Mesenchymal stem cell (in vitro differentiated cells and primary cell): Measurements from ENCODE around the gene FBRSL1.

Experiments used
- DNase-seq: peaks from one replicate; pipeline ENCODE4 v3.0.0-alpha.2; 2013
- H2AFZ ChIP-seq: one replicate; pipeline ENCODE4 v1.6.1; 2013; ENCODE audit warnings: low read depth, mild to moderate bottlenecking, control low read depth, inconsistent platforms, low read length, moderate library complexity
- H2AK5ac ChIP-seq: 2 replicates; pipeline ENCODE4 v1.6.1; 2013; ENCODE audit warnings: low read length, moderate library complexity, mild to moderate bottlenecking, inconsistent platforms; ENCODE audit not compliant: severe bottlenecking
- H2BK120ac ChIP-seq: one replicate; pipeline ENCODE4 v1.6.1; 2013; ENCODE audit warnings: low read depth, mild to moderate bottlenecking, inconsistent platforms, low read length, moderate library complexity
- H2BK12ac ChIP-seq, 2 experiments: one replicate each; pipeline ENCODE4 v1.6.1; 2013; ENCODE audit warnings: inconsistent platforms in 2 of 2, low read length in 2 of 2, mild to moderate bottlenecking in 2 of 2, moderate library complexity in 2 of 2, control low read depth in 1 of 2
- H2BK15ac ChIP-seq: one replicate; pipeline ENCODE4 v1.6.1; 2013; ENCODE audit warnings: mild to moderate bottlenecking, low read depth, inconsistent platforms; ENCODE audit not compliant: poor library complexity, severe bottlenecking
- H2BK5ac ChIP-seq: 2 replicates; pipeline ENCODE4 v1.6.1; 2013; ENCODE audit warnings: low read depth, mild to moderate bottlenecking, low read length, control low read depth, inconsistent platforms; ENCODE audit not compliant: poor library complexity, severe bottlenecking
- H3K14ac ChIP-seq, 2 experiments: one replicate each; pipeline ENCODE4 v1.6.1; 2013; ENCODE audit warnings: inconsistent platforms in 2 of 2, low read length in 2 of 2, control low read depth in 1 of 2, mild to moderate bottlenecking in 1 of 2, moderate library complexity in 1 of 2
- H3K18ac ChIP-seq, 2 experiments: one replicate each; pipeline ENCODE4 v1.6.1; 2013; ENCODE audit warnings: inconsistent platforms in 2 of 2, low read length in 2 of 2, control low read depth in 1 of 2, low read depth in 1 of 2, mild to moderate bottlenecking in 1 of 2
- H3K23ac ChIP-seq, 2 experiments: one replicate each; pipeline ENCODE4 v1.6.1; 2013; ENCODE audit warnings: inconsistent platforms in 2 of 2, low read length in 2 of 2, mild to moderate bottlenecking in 2 of 2, moderate library complexity in 2 of 2, control low read depth in 1 of 2
- H3K27ac ChIP-seq: 2 replicates; pipeline ENCODE4 v1.5.1; 2013; ENCODE audit warnings: mild to moderate bottlenecking, moderate library complexity, low read length, control low read depth, inconsistent platforms; ENCODE audit not compliant: poor library complexity, severe bottlenecking
- H3K27me3 ChIP-seq, 2 experiments: 2 replicates each; pipeline versions ENCODE4 v1.6.1 to v1.7.0; 2013; ENCODE audit warnings: low read length in 2 of 2, mild to moderate bottlenecking in 2 of 2, moderate library complexity in 2 of 2, control low read depth in 1 of 2, inconsistent platforms in 1 of 2; ENCODE audit not compliant: control insufficient read depth in 1 of 2, insufficient read depth in 1 of 2
- H3K36me3 ChIP-seq, 2 experiments: 2 replicates each; pipeline versions ENCODE4 v1.6.1 to v1.7.0; 2013; ENCODE audit warnings: low read length in 2 of 2, control low read depth in 1 of 2, inconsistent platforms in 1 of 2, low read depth in 1 of 2, mild to moderate bottlenecking in 1 of 2; ENCODE audit not compliant: insufficient read depth in 2 of 2, control insufficient read depth in 1 of 2
- H3K4ac ChIP-seq, 2 experiments: one replicate each; pipeline ENCODE4 v1.6.1; 2013; ENCODE audit warnings: inconsistent platforms in 2 of 2, low read length in 2 of 2, mild to moderate bottlenecking in 2 of 2, moderate library complexity in 2 of 2, control low read depth in 1 of 2, low read depth in 1 of 2
- H3K4me1 ChIP-seq: 2 replicates; pipeline ENCODE4 v1.6.1; 2013; ENCODE audit warnings: low read depth, low read length, control low read depth; ENCODE audit not compliant: control insufficient read depth, insufficient read depth
- H3K4me2 ChIP-seq: 2 replicates; pipeline ENCODE4 v1.6.1; 2013; ENCODE audit warnings: low read length, mild to moderate bottlenecking, inconsistent platforms; ENCODE audit not compliant: poor library complexity, severe bottlenecking
- H3K4me3 ChIP-seq, 2 experiments: 2 replicates each; pipeline versions ENCODE4 v1.5.1 to v1.7.0; 2013; ENCODE audit warnings: low read length in 2 of 2, mild to moderate bottlenecking in 2 of 2, control low read depth in 1 of 2, low read depth in 1 of 2; ENCODE audit not compliant: insufficient read depth in 1 of 2
- H3K79me1 ChIP-seq: replicated peaks from 2 replicates; pipeline ENCODE4 v1.6.1; 2013; ENCODE audit warnings: mild to moderate bottlenecking, control low read depth, low read length, inconsistent platforms; ENCODE audit not compliant: poor library complexity, severe bottlenecking
- H3K9ac ChIP-seq: 2 replicates; pipeline ENCODE4 v1.7.0; 2013; ENCODE audit warnings: mild to moderate bottlenecking, low read length, moderate library complexity
- H3K9me3 ChIP-seq: 2 replicates; pipeline ENCODE4 v1.7.0; 2013; ENCODE audit warnings: mild to moderate bottlenecking, low read length; ENCODE audit not compliant: control insufficient read depth
- H4K8ac ChIP-seq: one replicate; pipeline ENCODE4 v1.6.1; 2013; ENCODE audit warnings: inconsistent platforms, mild to moderate bottlenecking, low read length, moderate library complexity
- H4K91ac ChIP-seq: one replicate; pipeline ENCODE4 v1.6.1; 2013; ENCODE audit warnings: mild to moderate bottlenecking, low read length, inconsistent platforms
- WGBS: methylation state at CpG from one replicate; pipeline ENCODE4 v1.1.7; 2013; ENCODE audit warnings: mixed read lengths; 5-methylcytosine and 5-hydroxymethylcytosine counted together

FBRSL1 gene

DNA sequence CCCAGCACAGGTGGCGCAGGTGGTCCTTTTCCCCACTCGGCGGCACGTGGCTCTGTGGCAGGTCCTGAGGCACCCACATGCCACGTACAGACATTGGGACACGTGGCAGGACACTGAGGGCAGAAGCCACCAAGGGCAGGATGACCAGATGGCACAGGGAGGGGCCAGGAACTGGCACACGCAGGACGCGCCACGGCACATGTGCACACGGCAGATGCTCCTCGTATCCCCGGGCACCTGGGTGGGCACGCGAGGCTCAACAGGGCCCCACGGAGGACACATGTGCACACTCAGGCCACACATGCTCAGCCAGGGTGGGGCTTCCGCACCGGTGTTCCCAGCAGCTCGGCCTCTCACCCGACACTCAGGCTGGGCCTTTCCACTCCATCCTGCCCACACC lies 52.0 kb downstream of the FBRSL1 start:
- Histone ChIP-seq H2BK5ac (no peak overlapping the region), H2AFZ (no peak overlapping the region), H3K23ac (no peak overlapping the region), H3K4ac (no peak overlapping the region), H3K18ac (no peak overlapping the region), H3K79me1 (peaks cover 4% of the 10 kb centered on the region), H2AK5ac (no peak overlapping the region), H4K8ac (no peak overlapping the region), H2BK12ac (no peak overlapping the region), H3K4me1 (peaks cover 32% of the 10 kb centered on the region), H3K9me3 (no peaks in the 10 kb centered on the region), H3K4me2 (no peak overlapping the region), H3K27me3 (no peaks in the 10 kb centered on the region), H3K36me3 (peaks cover 0 to 18% of the 10 kb centered on the region in 2 experiments), H3K9ac (no peak overlapping the region), H2BK15ac (no peak overlapping the region), H3K4me3 (no peak overlapping the region), H2BK120ac (no peak overlapping the region), H3K14ac (no peak overlapping the region), H3K27ac (no peak overlapping the region), H4K91ac (no peak overlapping the region)
- 91% methylated on average over 20 of the region's 20 CpGs for WGBS
- DNase-seq: no peak

GRCh38 chr12:132542661-132543060 lies 52.7 kb downstream of the FBRSL1 start:
- no peak overlapping the region for H3K9ac ChIP-seq
- H3K4me3 ChIP-seq: no peak overlapping the region
- H3K9me3 ChIP-seq: no peaks in the 10 kb centered on the region
- no peak overlapping the region for H2AFZ ChIP-seq
- no peak overlapping the region for H2BK12ac ChIP-seq
- peaks cover 0 to 18% of the 10 kb centered on the region in 2 experiments for H3K36me3 ChIP-seq
- H3K4me2 ChIP-seq: no peak overlapping the region
- no peak overlapping the region for H3K4ac ChIP-seq
- peaks cover 4% of the 10 kb centered on the region for H3K79me1 ChIP-seq
- H3K14ac ChIP-seq: no peak overlapping the region
- WGBS: 87% methylated on average over 9 of the region's 9 CpGs
- DNase-seq: no peak
- H3K4me1 ChIP-seq: peaks cover 32% of the 10 kb centered on the region
- H2BK120ac ChIP-seq: no peak overlapping the region
- no peak overlapping the region for H4K8ac ChIP-seq
- H2AK5ac ChIP-seq: no peak overlapping the region
- no peak overlapping the region for H2BK5ac ChIP-seq
- no peak overlapping the region for H3K18ac ChIP-seq
- no peak overlapping the region for H2BK15ac ChIP-seq
- H3K23ac ChIP-seq: no peak overlapping the region
- no peaks in the 10 kb centered on the region for H3K27me3 ChIP-seq
- H4K91ac ChIP-seq: no peak overlapping the region
- H3K27ac ChIP-seq: no peak overlapping the region

DNA sequence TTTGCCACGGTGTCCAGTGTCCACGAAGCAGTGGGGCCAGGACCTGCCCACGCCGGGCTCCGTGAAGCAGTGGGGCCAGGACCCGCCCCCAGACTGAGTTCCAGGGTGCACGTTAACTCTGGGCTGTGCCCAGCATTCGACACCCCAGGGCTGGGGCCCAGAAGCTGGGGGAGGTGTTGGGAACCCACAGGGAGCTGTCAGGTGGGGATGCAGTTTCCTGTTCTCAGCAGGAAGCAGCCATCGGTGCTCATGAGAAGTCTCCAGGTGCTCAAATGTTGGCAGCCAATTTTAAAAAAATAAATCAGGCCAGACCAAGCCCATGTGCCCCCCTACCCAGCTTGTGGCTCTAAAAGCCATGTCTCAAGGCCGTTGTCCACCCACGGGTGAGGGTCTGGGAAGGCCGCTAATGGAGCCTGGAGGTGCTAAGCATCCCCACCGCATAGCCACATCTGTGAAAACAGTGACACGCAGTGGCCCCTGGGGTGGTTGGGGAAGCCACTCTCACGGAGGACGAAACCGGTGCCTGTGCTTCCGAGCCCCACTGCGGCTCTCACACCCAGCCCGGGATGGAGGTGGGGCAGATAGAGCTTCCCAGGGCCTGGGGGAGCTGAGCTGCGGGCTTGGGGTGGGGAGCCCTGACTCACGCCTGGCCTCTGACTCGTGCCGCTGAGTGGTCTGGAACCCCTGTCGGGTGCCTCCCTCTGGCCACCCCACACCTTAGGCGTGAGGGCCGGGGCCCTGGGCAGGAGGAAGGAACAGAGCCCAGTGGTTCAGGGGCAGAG lies 53.5 kb downstream of the FBRSL1 start:
- H3K4me2 ChIP-seq: no peak overlapping the region
- H3K4me1 ChIP-seq: peaks cover 32% of the 10 kb centered on the region
- H3K36me3 ChIP-seq: peaks cover 0 to 20% of the 10 kb centered on the region in 2 experiments
- H3K27ac ChIP-seq: no peak overlapping the region
- H3K79me1 ChIP-seq: peaks cover 2% of the 10 kb centered on the region
- H3K27me3 ChIP-seq: no peaks in the 10 kb centered on the region
- no peaks in the 10 kb centered on the region for H3K9me3 ChIP-seq
- H2BK5ac ChIP-seq: peak overlapping the region; percentile 3
- H3K9ac ChIP-seq: no peak overlapping the region
- H3K14ac ChIP-seq: no peak overlapping the region
- H4K91ac ChIP-seq: no peak overlapping the region
- H3K4ac ChIP-seq: no peak overlapping the region
- H2AFZ ChIP-seq: no peak overlapping the region
- 95% methylated on average over 27 of the region's 27 CpGs for WGBS
- no peak overlapping the region for H2BK120ac ChIP-seq
- no peak overlapping the region for H3K4me3 ChIP-seq
- no peak for DNase-seq
- no peak overlapping the region for H2AK5ac ChIP-seq
- H3K18ac ChIP-seq: no peak overlapping the region
- no peak overlapping the region for H3K23ac ChIP-seq
- H4K8ac ChIP-seq: no peak overlapping the region
- H2BK15ac ChIP-seq: no peak overlapping the region
- no peak overlapping the region for H2BK12ac ChIP-seq

DNA sequence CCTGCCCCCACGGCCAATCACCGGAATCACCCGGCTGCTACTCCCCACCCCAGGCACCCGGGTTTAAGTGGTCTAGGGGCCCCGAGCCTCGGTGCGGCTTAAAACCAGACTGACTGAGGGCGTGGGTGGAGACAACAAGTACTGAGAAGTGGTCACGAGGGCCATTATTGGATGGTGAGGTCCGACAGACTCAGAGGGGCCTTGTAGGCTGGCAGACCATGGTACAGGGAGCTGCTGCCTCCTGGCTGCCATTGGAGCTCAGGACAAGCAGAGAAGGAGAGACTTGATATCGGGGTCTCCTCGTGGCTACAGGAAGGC lies 54.1 kb downstream of the FBRSL1 start:
- H3K18ac ChIP-seq: no peak overlapping the region
- no peak overlapping the region for H3K4me2 ChIP-seq
- no peak overlapping the region for H4K8ac ChIP-seq
- H2AK5ac ChIP-seq: no peak overlapping the region
- peak overlapping the region; percentile 3 for H2BK5ac ChIP-seq
- H3K23ac ChIP-seq: no peak overlapping the region
- no peak overlapping the region for H3K9ac ChIP-seq
- no peak overlapping the region for H4K91ac ChIP-seq
- no peak overlapping the region for H2BK15ac ChIP-seq
- H3K27ac ChIP-seq: no peak overlapping the region
- no peak for DNase-seq
- no peak overlapping the region for H2BK12ac ChIP-seq
- no peak overlapping the region for H3K14ac ChIP-seq
- H2BK120ac ChIP-seq: no peak overlapping the region
- no peak overlapping the region for H3K4ac ChIP-seq
- H2AFZ ChIP-seq: no peak overlapping the region
- WGBS: 93% methylated on average over 12 of the region's 12 CpGs
- H3K36me3 ChIP-seq: peaks cover 0 to 26% of the 10 kb centered on the region in 2 experiments
- peaks cover 33% of the 10 kb centered on the region for H3K4me1 ChIP-seq
- no peak overlapping the region for H3K4me3 ChIP-seq
- H3K79me1 ChIP-seq: peaks cover 2% of the 10 kb centered on the region
- H3K9me3 ChIP-seq: no peaks in the 10 kb centered on the region
- no peaks in the 10 kb centered on the region for H3K27me3 ChIP-seq
